Aorta (tissue), 5 donors: ENCODE measurements around the gene VAV3. TPM values are rescaled to one million over a fixed set of nuclear protein-coding genes. Genes with fewer than 3 reads are reported as not detected.
"Not testable (repeated sequence)": the region's sequence is repeated elsewhere in the genome, so short reads cannot be mapped to it uniquely, and the experiment has no call there.

ENCODE experiments used
- ATAC-seq: fragments of 200-7000 bp; cut with Tn5 transposase; one replicate; pipeline ENCODE4 v1.9.1; 2022; ENCODE audit warnings: moderate library complexity; ENCODE audit not compliant: low FRiP score
- DNase-seq, 2 donors: peaks; one replicate each; pipeline ENCODE4 v3.0.0-alpha.2; 2020
- H3K27ac ChIP-seq, 2 donors: one replicate each; pipeline ENCODE4 v1.5.1; 2013; ENCODE audit warnings: low read length in 2 of 2, mild to moderate bottlenecking in 2 of 2, moderate library complexity in 2 of 2, control low read depth in 1 of 2, inconsistent platforms in 1 of 2, low read depth in 1 of 2
- H3K27me3 ChIP-seq, 2 donors: one replicate each; pipeline ENCODE4 v1.6.1; 2013; ENCODE audit warnings: control low read depth in 1 of 2, low read length in 1 of 2, mild to moderate bottlenecking in 1 of 2, moderate library complexity in 1 of 2; ENCODE audit not compliant: insufficient read depth in 2 of 2, control insufficient read depth in 1 of 2
- H3K36me3 ChIP-seq, 2 donors: one replicate each; pipeline ENCODE4 v1.6.1; 2013; ENCODE audit warnings: control low read depth in 1 of 2, low read length in 1 of 2, mild to moderate bottlenecking in 1 of 2; ENCODE audit not compliant: insufficient read depth in 2 of 2, control insufficient read depth in 1 of 2
- H3K4me1 ChIP-seq, 2 donors: one replicate each; pipeline ENCODE4 v1.6.1; 2013; ENCODE audit warnings: low read length in 2 of 2, control low read depth in 1 of 2, mild to moderate bottlenecking in 1 of 2, moderate library complexity in 1 of 2; ENCODE audit not compliant: insufficient read depth in 2 of 2, control insufficient read depth in 1 of 2
- H3K4me3 ChIP-seq, 2 donors: one replicate each; pipeline ENCODE4 v1.5.1; 2013; ENCODE audit warnings: low read length in 2 of 2, control low read depth in 1 of 2, mild to moderate bottlenecking in 1 of 2
- H3K9me3 ChIP-seq: one replicate; pipeline ENCODE4 v1.6.1; 2013; ENCODE audit warnings: mild to moderate bottlenecking, low read length; ENCODE audit not compliant: control insufficient read depth
- WGBS, 2 donors: extraction: QIAGEN DNeasy Blood & Tissue Kit; methylation state at CpG; one replicate each; pipeline ENCODE4 v1.1.7; 2013; 5-methylcytosine and 5-hydroxymethylcytosine counted together
- intact Hi-C, 2 donors: fragments of 100-400 bp; cut with DNase I; formaldehyde crosslinking; loops; one replicate each; pipeline versions ENCODE4 v1.14.2 to v1.15.0; 2022
- polyA plus RNA-seq, 2 donors: library from polyadenylated mRNA; stranded (reverse); fragments of 200-250 nt; gene quantifications; one replicate each; pipeline ENCODE4 v1.2.3, GENCODE V29; 2013
- total RNA-seq, 2 donors: library from RNA; stranded (reverse); fragmentation: NEBNext Ultra II Directional; extraction: Animal tissue kit (Norgen Biotek cat#: 25700); gene quantifications; one replicate each; pipeline ENCODE4 v1.2.1, GENCODE V29; 2021
- donor health status: healthy with polysubstance abuse.
- donor health status: Bipolar disorder and iron deficiency.
- donor health status: DM: no; HTN: no; CAD: no.
- donor health status: DM: no; HTN: no; CAD: no.
- donor health status: DM: yes; HTN: yes; CAD: no.

VAV3 gene
- total and polyA plus RNA-seq, 4 donors, result 0.33 to 8.8 (median 4.7) TPM

- DNase-seq (no peak), ATAC-seq (no peak)
- intact Hi-C loops, result no loop called here
- no peaks in the 10 kb centered on the region for H3K27me3 ChIP-seq
- H3K9me3 ChIP-seq, result no peaks in the 10 kb centered on the region
- H3K36me3 ChIP-seq, result no peaks in the 10 kb centered on the region
- H3K27ac ChIP-seq, result no peak overlapping the region
- 57 to 68% methylated on average over 2 of the region's 2 CpGs for WGBS, 2 donors
- H3K4me3 ChIP-seq, result no peak overlapping the region
- no peaks in the 10 kb centered on the region for H3K4me1 ChIP-seq
Measured at GRCh38 chr1:107704911-107705310, 260.1 kb downstream of the VAV3 start.

GRCh38 chr1:107702946-107703571, 261.9 kb downstream of the VAV3 start:
- no peak overlapping the region for H3K27ac ChIP-seq
- no peak for ATAC-seq
- intact Hi-C loops, result no loop called here
- H3K4me3 ChIP-seq, result no peak overlapping the region
- H3K4me1 ChIP-seq, result no peaks in the 10 kb centered on the region
- no peaks in the 10 kb centered on the region for H3K27me3 ChIP-seq
- no peaks in the 10 kb centered on the region for H3K9me3 ChIP-seq
- 59 to 68% methylated on average over 4 of the region's 4 CpGs for WGBS, 2 donors
- H3K36me3 ChIP-seq, result no peaks in the 10 kb centered on the region
- DNase-seq, result no peak

- H3K27ac ChIP-seq, H3K9me3 ChIP-seq, ATAC-seq, H3K36me3 ChIP-seq, intact Hi-C loops, H3K27me3 ChIP-seq, DNase-seq, H3K4me1 ChIP-seq, H3K4me3 ChIP-seq: not testable (repeated sequence)
- 55 to 78% methylated on average over 3 of the region's 3 CpGs for WGBS, 2 donors
Measured at GRCh38 chr1:107700651-107701050, 264.3 kb downstream of the VAV3 start.

GRCh38 chr1:107698161-107698560, 266.8 kb downstream of the VAV3 start:
- Histone ChIP-seq H3K36me3 (no peaks in the 10 kb centered on the region), H3K4me1 (no peaks in the 10 kb centered on the region), H3K27ac (no peak overlapping the region), H3K27me3 (no peaks in the 10 kb centered on the region), H3K4me3 (no peak overlapping the region), H3K9me3 (no peaks in the 10 kb centered on the region)
- WGBS, 2 donors, result 80 to 83% methylated on average over 6 of the region's 6 CpGs
- ATAC-seq (no peak), DNase-seq (no peak)
- intact Hi-C loops, result no loop called here

- no peak overlapping the region for H3K27ac ChIP-seq
- peaks cover 0 to 2% of the 10 kb centered on the region in 2 donors for H3K27me3 ChIP-seq
- DNase-seq (no peak), ATAC-seq (no peak)
- 86% methylated on average over 3 of the region's 3 CpGs for WGBS, 2 donors
- no peaks in the 10 kb centered on the region for H3K9me3 ChIP-seq
- intact Hi-C loops, result no loop called here
- no peak overlapping the region for H3K4me3 ChIP-seq
- H3K4me1 ChIP-seq, result no peaks in the 10 kb centered on the region
- no peaks in the 10 kb centered on the region for H3K36me3 ChIP-seq
Measured at GRCh38 chr1:107695341-107695740, 269.6 kb downstream of the VAV3 start.

- Histone ChIP-seq H3K4me1 (no peaks in the 10 kb centered on the region), H3K27ac (no peak overlapping the region), H3K4me3 (no peak overlapping the region), H3K9me3 (peaks cover 2% of the 10 kb centered on the region), H3K27me3 (peaks cover 0 to 2% of the 10 kb centered on the region in 2 donors), H3K36me3 (no peaks in the 10 kb centered on the region)
- ATAC-seq (no peak), DNase-seq (no peak)
- 68 to 72% methylated on average over 8 of the region's 8 CpGs for WGBS, 2 donors
- intact Hi-C loops, result no loop called here
Measured at GRCh38 chr1:107692580-107693345, 272.2 kb downstream of the VAV3 start.

- peaks cover 2% of the 10 kb centered on the region for H3K9me3 ChIP-seq
- DNase-seq (no peak), ATAC-seq (no peak)
- no peak overlapping the region for H3K27ac ChIP-seq
- no peaks in the 10 kb centered on the region for H3K4me1 ChIP-seq
- no peak overlapping the region for H3K4me3 ChIP-seq
- H3K36me3 ChIP-seq, result no peaks in the 10 kb centered on the region
- intact Hi-C loops, result no loop called here
- peaks cover 0 to 2% of the 10 kb centered on the region in 2 donors for H3K27me3 ChIP-seq
Measured at GRCh38 chr1:107691540-107691939, 273.4 kb downstream of the VAV3 start.

GRCh38 chr1:107690491-107690890, 274.5 kb downstream of the VAV3 start:
- Histone ChIP-seq H3K27ac (no peak overlapping the region), H3K4me1 (no peaks in the 10 kb centered on the region), H3K4me3 (no peak overlapping the region), H3K36me3 (no peaks in the 10 kb centered on the region), H3K27me3 (peaks cover 0 to 2% of the 10 kb centered on the region in 2 donors), H3K9me3 (peaks cover 2% of the 10 kb centered on the region)
- no peak for ATAC-seq
- no peak for DNase-seq
- 68 to 81% methylated on average over 2 of the region's 2 CpGs for WGBS, 2 donors
- intact Hi-C loops, result no loop called here

- DNase-seq (no peak), ATAC-seq (no peak)
- no peaks in the 10 kb centered on the region for H3K4me1 ChIP-seq
- H3K27me3 ChIP-seq, result peaks cover 0 to 2% of the 10 kb centered on the region in 2 donors
- no peak overlapping the region for H3K27ac ChIP-seq
- intact Hi-C loops, result no loop called here
- H3K36me3 ChIP-seq, result no peaks in the 10 kb centered on the region
- peaks cover 2% of the 10 kb centered on the region for H3K9me3 ChIP-seq
- H3K4me3 ChIP-seq, result no peak overlapping the region
- WGBS, 2 donors, result 78 to 83% methylated on average over 4 of the region's 4 CpGs
Measured at GRCh38 chr1:107689733-107690132, 275.2 kb downstream of the VAV3 start.
